GM18517 (cell line): ENCODE results near the gene SLC24A3.

Source experiments
- ATAC-seq: cut with Tn5 transposase; IDR thresholded peaks from one replicate; pipeline ENCODE4 v1.9.1; 2021; ENCODE audit warnings: mild to moderate bottlenecking, moderate library complexity; ENCODE audit not compliant: unreplicated experiment

SLC24A3 gene

GRCh38 chr20:19571996-19572395, 359.6 kb downstream of the SLC24A3 start:
- no peak for ATAC-seq

GRCh38 chr20:19577692-19578091, 365.2 kb downstream of the SLC24A3 start:
- no peak for ATAC-seq

- ATAC-seq: no peak
Observed at GRCh38 chr20:19582782-19583181, 370.3 kb downstream of the SLC24A3 start.

- ATAC-seq: no peak
Observed at GRCh38 chr20:19583532-19584175, 371.2 kb downstream of the SLC24A3 start.

GRCh38 chr20:19588241-19588640, 375.8 kb downstream of the SLC24A3 start:
- ATAC-seq: no peak

GRCh38 chr20:19588732-19589131, 376.3 kb downstream of the SLC24A3 start:
- ATAC-seq: no peak

GRCh38 chr20:19589787-19590362, 377.4 kb downstream of the SLC24A3 start:
- no peak for ATAC-seq

GRCh38 chr20:19590382-19590781, 377.9 kb downstream of the SLC24A3 start:
- ATAC-seq: no peak

- ATAC-seq: no peak
Observed at GRCh38 chr20:19593762-19594161, 381.3 kb downstream of the SLC24A3 start.

GRCh38 chr20:19594896-19595295, 382.5 kb downstream of the SLC24A3 start:
- ATAC-seq: no peak

- ATAC-seq: no peak
Observed at GRCh38 chr20:19598117-19598850, 385.8 kb downstream of the SLC24A3 start.

- no peak for ATAC-seq
Observed at GRCh38 chr20:19599200-19599599, 386.8 kb downstream of the SLC24A3 start.

- ATAC-seq: no peak
Observed at GRCh38 chr20:19600042-19600441, 387.6 kb downstream of the SLC24A3 start.

- no peak for ATAC-seq
Observed at GRCh38 chr20:19601126-19601810, 388.8 kb downstream of the SLC24A3 start.

- no peak for ATAC-seq
Observed at GRCh38 chr20:19602675-19603375, 390.4 kb downstream of the SLC24A3 start.

GRCh38 chr20:19603376-19603750, 390.9 kb downstream of the SLC24A3 start:
- ATAC-seq: no peak

- ATAC-seq: no peak
Observed at GRCh38 chr20:19605786-19606485, 393.5 kb downstream of the SLC24A3 start.

- ATAC-seq: no peak
Observed at GRCh38 chr20:19609642-19610223, 397.3 kb downstream of the SLC24A3 start.

GRCh38 chr20:19615629-19616028, 403.2 kb downstream of the SLC24A3 start:
- ATAC-seq: no peak

- ATAC-seq: no peak
Observed at GRCh38 chr20:19616081-19616480, 403.6 kb downstream of the SLC24A3 start.
